HG03558 (cell line): ENCODE measurements around the gene CNTNAP5.

Experiments used
- ATAC-seq: cut with Tn5 transposase; IDR thresholded peaks from one replicate; pipeline ENCODE4 v1.9.1; 2021; ENCODE audit warnings: moderate number of reproducible peaks; ENCODE audit not compliant: unreplicated experiment; ENCODE audit errors: extremely low read depth

Gene CNTNAP5

GRCh38 chr2:124145982-124146381, 120.9 kb downstream of the CNTNAP5 start:
- no peak for ATAC-seq

DNA sequence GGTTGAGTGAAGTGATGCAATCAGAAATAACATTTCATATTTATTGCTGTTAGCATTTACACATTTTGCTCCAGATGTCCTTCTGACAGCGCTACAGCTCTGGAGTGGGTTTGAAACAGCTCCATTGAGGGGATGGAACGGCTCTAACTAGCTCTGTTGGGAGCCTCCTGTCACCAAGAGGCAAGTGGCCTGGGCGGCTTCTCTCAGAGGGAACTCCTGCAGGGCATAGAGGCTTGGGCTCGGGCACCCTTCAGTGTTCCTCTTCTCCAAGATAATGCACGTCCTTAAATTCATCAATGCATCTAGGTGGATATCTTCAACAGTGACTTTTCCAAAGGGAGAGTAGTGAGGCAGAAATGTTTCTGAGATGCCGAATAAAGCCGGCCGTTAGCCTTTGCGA, 122.5 kb downstream of the CNTNAP5 start:
- no peak for ATAC-seq

DNA sequence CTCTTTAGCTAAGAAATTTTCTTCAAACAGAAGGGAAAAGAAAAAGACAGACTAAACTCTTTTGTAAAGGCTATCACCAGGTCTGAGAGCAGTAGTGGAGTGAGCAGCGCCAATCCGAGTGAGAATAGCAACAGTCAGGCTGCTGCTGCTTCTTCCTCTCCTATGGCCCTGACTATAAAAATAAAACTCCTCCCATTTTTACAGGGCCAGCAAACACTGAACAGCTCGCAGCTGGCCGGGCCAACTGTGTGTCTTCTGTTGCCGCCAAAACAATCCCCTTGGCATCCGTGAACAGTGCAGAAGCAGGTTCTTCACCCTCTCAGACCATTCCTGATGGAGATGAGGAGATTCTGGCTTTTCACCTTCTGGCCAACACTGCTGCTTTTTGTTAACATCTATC, 124.5 kb downstream of the CNTNAP5 start:
- no peak for ATAC-seq

GRCh38 chr2:124151691-124152090, 126.6 kb downstream of the CNTNAP5 start:
- ATAC-seq: no peak

- ATAC-seq: no peak
Observed at GRCh38 chr2:124153713-124154112, 128.6 kb downstream of the CNTNAP5 start.

- no peak for ATAC-seq
Observed at GRCh38 chr2:124159166-124159565, 134.1 kb downstream of the CNTNAP5 start.

DNA sequence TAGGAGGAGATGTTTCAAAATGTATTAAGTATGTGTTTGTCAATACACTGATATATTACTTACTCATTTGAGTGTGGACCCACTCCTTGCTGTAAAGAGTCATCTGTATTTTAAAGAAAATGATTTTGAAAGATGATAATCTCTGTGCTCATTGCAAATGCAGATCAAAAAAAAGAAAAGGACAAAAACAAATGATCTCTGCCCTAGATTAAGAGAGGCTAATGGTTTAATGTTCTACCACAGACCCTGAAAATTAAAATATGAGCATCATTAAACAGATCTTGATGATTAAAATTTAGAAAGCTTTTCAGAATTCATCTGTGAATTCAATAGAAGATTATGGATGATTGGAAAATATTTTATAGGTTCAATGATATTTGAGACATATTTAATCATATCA, 136.5 kb downstream of the CNTNAP5 start:
- no peak for ATAC-seq

DNA sequence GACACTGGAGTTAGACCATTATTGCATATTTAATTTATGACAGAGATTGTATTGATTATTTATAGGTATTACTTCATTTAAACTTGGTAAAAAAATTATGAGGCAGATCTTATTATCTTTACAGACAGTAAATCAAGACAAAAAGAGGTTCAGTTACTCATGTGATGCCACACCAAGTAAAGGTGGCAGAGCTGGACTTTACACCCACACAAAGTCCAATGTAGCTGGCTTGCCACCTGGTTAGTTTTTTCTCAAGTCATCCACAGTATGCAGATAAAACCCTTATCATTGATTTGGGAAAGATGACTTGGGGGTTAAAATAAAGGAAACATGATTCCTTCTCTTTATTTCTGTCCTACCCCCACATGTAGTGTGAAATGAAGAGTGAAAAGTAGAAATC, 137.2 kb downstream of the CNTNAP5 start:
- no peak for ATAC-seq

- ATAC-seq: no peak
Observed at GRCh38 chr2:124163840-124164239, 138.8 kb downstream of the CNTNAP5 start.

DNA sequence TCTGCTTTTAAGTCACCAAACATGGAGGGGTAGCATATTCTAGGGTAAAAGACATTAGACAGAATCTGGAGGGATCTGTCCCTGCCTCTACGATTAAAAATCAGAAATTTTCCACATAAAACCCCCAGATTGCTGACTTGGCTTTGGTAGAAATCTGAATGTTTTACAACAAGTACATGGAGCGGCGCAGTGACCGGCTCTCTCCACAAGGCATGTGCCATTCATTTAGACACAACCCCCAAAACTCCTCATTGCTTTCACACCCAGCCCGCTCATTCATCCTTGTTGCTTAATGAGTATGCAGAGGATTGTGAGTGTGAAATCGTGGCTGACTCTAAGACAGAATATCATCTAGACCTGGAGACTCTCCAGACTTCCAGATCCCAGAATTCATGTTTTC, 140.6 kb downstream of the CNTNAP5 start:
- no peak for ATAC-seq

DNA sequence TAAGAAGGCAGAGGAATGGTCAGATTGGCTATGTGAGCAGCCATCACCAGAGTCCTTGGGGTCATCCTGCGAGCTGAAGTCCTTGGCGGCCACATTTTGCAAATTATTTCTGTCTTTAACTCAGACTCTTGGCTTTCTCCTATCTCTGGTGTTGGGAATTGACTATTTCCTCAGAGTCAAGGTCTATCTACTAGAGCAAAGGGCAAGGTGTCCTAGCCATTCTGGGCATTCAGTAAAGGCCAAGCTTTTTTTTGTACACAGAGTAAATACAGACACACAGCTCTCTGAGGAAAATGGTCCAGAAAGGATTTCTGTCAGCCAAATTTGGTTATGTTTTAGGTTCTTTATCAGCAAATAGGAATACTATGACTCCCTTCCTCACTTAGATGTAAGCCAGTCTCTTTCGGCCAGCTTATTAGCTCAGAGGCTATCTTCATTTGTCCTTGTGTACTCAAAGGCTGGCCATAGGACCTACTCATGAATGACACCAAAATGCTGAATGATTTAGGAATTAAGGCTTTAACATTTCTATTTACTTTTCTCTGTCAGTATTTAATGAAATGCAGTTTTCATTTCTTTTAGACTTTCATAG, 146.5 kb downstream of the CNTNAP5 start:
- no peak for ATAC-seq

- no peak for ATAC-seq
Observed at GRCh38 chr2:124178719-124179118, 153.6 kb downstream of the CNTNAP5 start.

DNA sequence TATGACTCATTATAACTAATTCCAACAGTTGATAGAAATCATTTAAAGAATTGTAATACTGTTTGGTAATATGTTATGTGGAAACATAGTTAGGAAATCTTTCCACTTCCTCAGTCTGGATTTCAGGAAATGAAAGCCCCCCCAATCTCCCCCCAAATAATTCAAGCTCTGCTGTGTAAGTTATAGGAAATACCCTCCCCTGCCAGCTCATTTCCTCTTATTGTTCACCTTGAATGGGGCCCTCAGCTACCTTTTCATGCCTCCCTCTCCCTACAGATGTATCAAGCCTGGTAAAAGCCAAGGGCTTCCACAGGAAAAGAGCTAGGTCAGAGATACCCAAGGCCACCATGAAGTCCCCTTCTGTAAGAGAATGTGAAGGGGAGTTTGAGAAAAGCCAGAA, 155.5 kb downstream of the CNTNAP5 start:
- no peak for ATAC-seq

- no peak for ATAC-seq
Observed at GRCh38 chr2:124186801-124187200, 161.7 kb downstream of the CNTNAP5 start.

- no peak for ATAC-seq
Observed at GRCh38 chr2:124187948-124188347, 162.9 kb downstream of the CNTNAP5 start.

DNA sequence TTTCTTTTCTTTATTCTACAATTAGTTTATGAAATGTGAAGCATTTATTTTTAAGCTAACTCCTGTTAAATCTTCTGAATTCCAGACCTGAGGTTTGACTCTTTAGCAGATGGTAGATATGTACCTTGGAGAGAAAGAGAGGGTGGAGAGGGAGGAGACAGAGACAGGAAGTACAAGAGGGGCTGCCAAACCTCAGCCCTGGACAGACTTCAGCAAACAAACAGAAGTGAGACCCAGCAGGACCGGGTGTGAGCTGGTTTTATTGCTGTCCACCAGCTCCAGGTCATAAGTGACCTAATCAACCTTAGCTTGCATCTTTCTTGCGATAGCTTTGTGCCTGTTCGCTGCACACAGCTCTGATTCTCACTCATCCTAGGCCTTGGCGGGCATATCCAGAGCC, 168.6 kb downstream of the CNTNAP5 start:
- ATAC-seq: no peak

DNA sequence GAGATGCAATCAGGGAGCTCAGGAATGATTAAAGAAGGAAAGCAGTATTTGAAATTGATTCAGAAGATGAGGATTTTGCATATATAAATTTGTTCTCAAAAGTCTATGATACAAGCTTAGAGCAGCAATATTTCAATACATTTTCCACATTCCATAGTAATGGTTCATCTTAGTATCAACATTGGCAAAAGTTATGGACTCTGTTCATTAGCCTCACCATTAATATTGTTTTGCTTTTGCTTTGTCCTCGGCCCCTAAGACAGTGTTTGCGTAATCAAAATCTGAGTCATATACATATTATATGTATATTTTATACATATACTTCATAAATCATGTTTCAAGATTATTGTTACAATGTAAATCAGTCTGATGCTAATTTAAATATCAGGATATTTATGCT, 176.6 kb downstream of the CNTNAP5 start:
- no peak for ATAC-seq

DNA sequence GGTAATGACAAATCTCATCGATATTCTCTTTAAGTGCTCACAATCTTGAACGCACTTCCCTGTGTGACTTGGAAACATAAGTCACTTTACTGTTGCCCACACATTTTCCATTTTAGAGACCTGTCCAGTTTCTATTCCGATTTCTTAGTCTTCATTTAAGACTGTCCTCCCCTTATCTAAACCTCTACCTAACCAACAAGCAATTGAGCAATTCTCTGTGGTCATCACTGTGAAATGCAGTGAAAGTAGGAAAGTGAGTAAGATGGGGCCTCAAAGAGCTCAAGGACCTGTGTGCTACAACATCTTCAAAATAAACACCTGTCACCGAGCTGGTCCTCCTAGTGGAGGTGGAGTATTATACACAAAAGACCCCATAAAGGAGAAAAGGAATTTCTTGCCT, 184.4 kb downstream of the CNTNAP5 start:
- no peak for ATAC-seq

DNA sequence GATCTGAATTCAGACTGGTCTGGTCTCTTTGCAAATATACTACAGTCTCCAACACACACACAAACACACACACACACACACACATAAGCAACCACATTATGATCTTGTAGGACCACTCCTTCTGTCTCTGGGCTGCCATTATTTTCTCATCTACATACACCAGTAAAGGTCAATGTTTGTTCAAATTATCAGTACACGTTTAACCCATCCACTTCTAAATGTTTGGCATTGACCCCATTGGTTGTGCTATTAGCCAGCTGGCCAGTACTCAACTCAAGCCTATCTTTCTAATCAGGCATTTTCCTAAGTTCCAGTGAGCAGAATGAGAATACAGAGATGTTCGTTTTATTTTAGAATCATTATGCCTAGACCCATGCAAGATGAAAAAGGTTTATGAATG, 186.4 kb downstream of the CNTNAP5 start:
- no peak for ATAC-seq

DNA sequence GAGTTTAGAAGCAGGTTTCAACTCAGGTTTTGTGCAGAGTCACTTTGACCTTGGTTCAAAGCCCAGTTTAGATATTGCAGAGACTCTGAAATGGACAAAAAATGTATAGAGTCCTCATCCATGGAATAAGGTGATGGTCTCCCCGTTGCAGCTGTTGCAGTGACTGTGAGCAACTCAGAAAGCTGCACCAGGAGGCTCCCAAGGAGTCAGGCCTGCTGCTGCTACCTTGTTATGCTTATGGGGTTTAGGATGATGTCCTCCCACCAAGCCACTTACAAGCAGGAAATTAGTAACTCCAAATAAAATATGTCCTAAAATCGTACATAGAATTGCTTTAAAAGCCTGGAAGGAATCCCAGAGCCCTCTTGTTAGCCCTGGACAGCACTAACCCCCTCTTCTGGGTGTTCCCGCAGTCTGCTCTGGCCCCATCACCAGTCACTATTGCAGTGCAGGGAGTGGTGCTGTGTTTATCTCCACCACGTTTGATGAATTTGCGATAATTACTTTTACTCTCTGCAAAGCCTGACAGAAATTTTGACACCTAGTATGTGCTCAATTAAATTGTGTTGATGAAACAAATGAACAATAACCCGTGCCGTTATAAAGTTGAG, 189.0 kb downstream of the CNTNAP5 start:
- ATAC-seq: no peak

DNA sequence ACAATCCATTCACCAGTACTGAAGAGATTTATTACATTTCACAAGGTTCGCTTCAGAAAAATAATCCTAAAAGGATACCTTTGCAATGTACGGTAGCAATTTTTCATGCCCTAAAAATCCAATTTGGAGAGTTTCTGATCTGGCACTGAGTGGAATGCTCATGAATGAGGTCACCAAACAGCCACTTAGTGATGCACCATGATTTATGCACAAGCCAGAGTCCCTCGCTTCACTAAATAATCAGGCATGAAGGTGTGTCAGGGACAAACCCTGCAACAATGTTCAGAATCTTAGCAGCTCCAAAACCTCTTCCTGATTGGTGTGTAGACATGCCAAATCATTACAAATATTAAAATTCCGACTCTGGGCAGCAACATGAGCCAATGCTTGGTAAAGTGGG, 221.1 kb downstream of the CNTNAP5 start:
- ATAC-seq: no peak

GRCh38 chr2:124248386-124248785, 223.3 kb downstream of the CNTNAP5 start:
- no peak for ATAC-seq
